Lung (tissue), 12 donors: ENCODE data around the gene ZNF282. TPM values are rescaled to one million over a fixed set of nuclear protein-coding genes. Genes with fewer than 3 reads are reported as not detected.

Source experiments
- ATAC-seq: fragments of 200-7000 bp; cut with Tn5 transposase; one replicate; pipeline ENCODE4 v1.9.1; 2020; ENCODE audit warnings: moderate number of reproducible peaks; ENCODE audit not compliant: insufficient read depth, low FRiP score
- DNase-seq, 3 donors: peaks; one replicate each; pipeline ENCODE4 v3.0.0-alpha.2; 2013 to 2017
- H3K27ac ChIP-seq, 2 donors: one replicate each; pipeline ENCODE4 v1.5.1; 2013; ENCODE audit warnings: mild to moderate bottlenecking in 2 of 2, moderate library complexity in 2 of 2, control low read depth in 1 of 2, inconsistent platforms in 1 of 2, low read depth in 1 of 2, low read length in 1 of 2
- H3K27me3 ChIP-seq, 3 donors: one replicate each; pipeline ENCODE4 v1.5.1; 2013; ENCODE audit warnings: low read length in 2 of 3; ENCODE audit not compliant: control insufficient read depth in 3 of 3, insufficient read depth in 3 of 3
- H3K36me3 ChIP-seq, 4 donors: one replicate each; pipeline ENCODE4 v1.5.1; 2013; ENCODE audit warnings: low read length in 4 of 4, mild to moderate bottlenecking in 1 of 4, moderate library complexity in 1 of 4; ENCODE audit not compliant: control insufficient read depth in 4 of 4, insufficient read depth in 4 of 4
- H3K4me1 ChIP-seq, 5 donors: one replicate each; pipeline ENCODE4 v1.5.1; 2013; ENCODE audit warnings: low read length in 5 of 5, mild to moderate bottlenecking in 2 of 5, moderate library complexity in 1 of 5; ENCODE audit not compliant: control insufficient read depth in 5 of 5, insufficient read depth in 5 of 5
- H3K4me3 ChIP-seq: one replicate; pipeline ENCODE4 v1.5.1; 2013; ENCODE audit warnings: mild to moderate bottlenecking, control low read depth, moderate library complexity
- H3K9ac ChIP-seq, 2 donors: one replicate each; pipeline ENCODE4 v1.5.1; 2013; ENCODE audit warnings: low read length in 2 of 2, control low read depth in 1 of 2; ENCODE audit not compliant: insufficient read depth in 1 of 2
- H3K9me3 ChIP-seq, 4 donors: one replicate each; pipeline ENCODE4 v1.5.1; 2013; ENCODE audit warnings: low read length in 3 of 4, mild to moderate bottlenecking in 1 of 4, moderate library complexity in 1 of 4; ENCODE audit not compliant: control insufficient read depth in 4 of 4, insufficient read depth in 3 of 4
- CTCF ChIP-seq: IDR thresholded peaks from 2 replicates; pipeline ENCODE4 v1.5.1; 2012; ENCODE audit warnings: mild to moderate bottlenecking; ENCODE audit errors: control extremely low read depth, extremely low read depth
- WGBS, 2 donors: extraction: QIAGEN DNeasy Blood & Tissue Kit; methylation state at CpG; one replicate each; pipeline ENCODE4 v1.1.7; 2013; 5-methylcytosine and 5-hydroxymethylcytosine counted together
- polyA plus RNA-seq, 2 donors: library from polyadenylated mRNA; stranded (reverse); fragments of 200-250 nt; gene quantifications; one replicate each; pipeline ENCODE4 v1.2.1, GENCODE V29; 2013
- total RNA-seq, 2 donors: library from RNA; depleted of rRNA in 1 of 2; stranded (reverse); fragments of >200 nt in 1 of 2; gene quantifications; one replicate each; pipeline ENCODE4 v1.2.1, GENCODE V29; 2014 to 2021
- donor health status: control.
- donor health status: control.
- donor health status: Bipolar disorder and iron deficiency.
- donor health status: healthy.
- donor health status: DM: yes; HTN: yes; CAD: no.

ZNF282 gene
- total and polyA plus RNA-seq, 4 donors: 8.7 to 35.8 (median 17.9) TPM

GRCh38 chr7:149240637-149241036, 45.3 kb downstream of the ZNF282 start:
- Histone ChIP-seq H3K27me3 (no peaks in the 10 kb centered on the region), H3K4me1 (peaks cover 0 to 10% (median 6%) of the 10 kb centered on the region in 5 donors), H3K9ac (peak overlapping the region in 1 of 2 donors; percentile 26), H3K36me3 (no peaks in the 10 kb centered on the region), H3K4me3 (no peak overlapping the region), H3K9me3 (no peaks in the 10 kb centered on the region), H3K27ac (no peak overlapping the region)
- TF ChIP-seq CTCF: no peak
- DNase-seq: no peak
- ATAC-seq: no peak
- WGBS, 2 donors: 76 to 87% methylated on average over 5 of the region's 5 CpGs

- ATAC-seq (no peak), DNase-seq (no peak)
- Histone ChIP-seq H3K27me3 (no peaks in the 10 kb centered on the region), H3K4me1 (peaks cover 0 to 10% (median 6%) of the 10 kb centered on the region in 5 donors), H3K27ac (no peak overlapping the region), H3K36me3 (no peaks in the 10 kb centered on the region), H3K9ac (no peak overlapping the region), H3K9me3 (no peaks in the 10 kb centered on the region), H3K4me3 (no peak overlapping the region)
- WGBS, 2 donors: 97% methylated on average over 5 of the region's 5 CpGs
- TF ChIP-seq CTCF: no peak
These were observed 46.4 kb downstream of the ZNF282 start for GRCh38 chr7:149241696-149242095.

- Histone ChIP-seq H3K27ac (no peak overlapping the region), H3K36me3 (peaks cover 0 to 6% (median 1%) of the 10 kb centered on the region in 4 donors), H3K4me3 (no peak overlapping the region), H3K4me1 (peaks cover 0 to 7% (median 3%) of the 10 kb centered on the region in 5 donors), H3K27me3 (no peaks in the 10 kb centered on the region), H3K9me3 (no peaks in the 10 kb centered on the region), H3K9ac (no peak overlapping the region)
- TF ChIP-seq CTCF: no peak
- ATAC-seq (no peak), DNase-seq (no peak)
- WGBS, 2 donors: 60 to 61% methylated on average over 5 of the region's 5 CpGs
These were observed 49.9 kb downstream of the ZNF282 start for GRCh38 chr7:149245244-149245643.

- ATAC-seq: no peak
- no peak for DNase-seq
These were observed 50.4 kb downstream of the ZNF282 start for GRCh38 chr7:149245744-149246143.

More at GRCh38 chr7:149245744-149246143, 50.4 kb downstream of the ZNF282 start:
- Histone ChIP-seq H3K27ac (no peak overlapping the region), H3K4me3 (no peak overlapping the region), H3K36me3 (peaks cover 0 to 11% (median 6%) of the 10 kb centered on the region in 4 donors), H3K27me3 (no peaks in the 10 kb centered on the region), H3K4me1 (peaks cover 0 to 3% (median under 1%) of the 10 kb centered on the region in 5 donors), H3K9me3 (no peaks in the 10 kb centered on the region), H3K9ac (no peak overlapping the region)
- TF ChIP-seq CTCF: no peak
- 88 to 94% methylated on average over 5 of the region's 5 CpGs for WGBS, 2 donors
